ENCODE measurements around the gene GUCY1A2.

GRCh38 chr11:106974831-106975230 lies 43.4 kb downstream of the GUCY1A2 start:
- no peak for TF ChIP-seq POLR2A (IDR thresholded peaks at IDR 0.05; ENCODE audit: low read length)
- no peak for TF ChIP-seq GATA1 (IDR thresholded peaks at IDR 0.05; ENCODE audit: low read depth, low read length)

All from erythroblast (primary cell).